DND-41 (cell line): ENCODE data around the gene ERVMER34-1.

Experiments used
- ATAC-seq: fragments of 200-7000 bp; cut with Tn5 transposase; 3 replicates; pipeline ENCODE4 v1.9.1; 2021; ENCODE audit warnings: low read depth; ENCODE audit not compliant: insufficient read depth
- DNase-seq: peaks from one replicate; pipeline ENCODE4 v3.0.0-alpha.2; 2020
- H2AFZ ChIP-seq: 2 replicates; pipeline ENCODE4 v1.6.0; 2012; ENCODE audit warnings: low read depth, low read length
- H3K27ac ChIP-seq: 2 replicates; pipeline ENCODE4 v1.5.1; 2012; ENCODE audit warnings: low read length, inconsistent platforms
- H3K27me3 ChIP-seq: fragments of 200-600 bp; sonication (generic); 2 replicates; pipeline ENCODE4 v1.6.0; 2012; ENCODE audit warnings: low read length, mild to moderate bottlenecking, inconsistent platforms; ENCODE audit not compliant: insufficient read depth, poor library complexity
- H3K36me3 ChIP-seq: 2 replicates; pipeline ENCODE4 v1.5.1; 2012; ENCODE audit warnings: low read length, inconsistent platforms; ENCODE audit not compliant: insufficient read depth
- H3K4me1 ChIP-seq: 2 replicates; pipeline ENCODE4 v1.5.1; 2012; ENCODE audit warnings: mild to moderate bottlenecking, low read length; ENCODE audit not compliant: insufficient read depth
- H3K4me2 ChIP-seq: 2 replicates; pipeline ENCODE4 v1.6.0; 2012; ENCODE audit warnings: mild to moderate bottlenecking, moderate library complexity, low read length, inconsistent platforms; ENCODE audit not compliant: insufficient read depth
- H3K4me3 ChIP-seq, 2 experiments: fragments of 200-600 bp in 1 of 2; shearing (Covaris generic) in 1 of 2; 2 replicates each; pipeline ENCODE4 v1.5.1; 2012 to 2016; ENCODE audit warnings: inconsistent platforms in 2 of 2, low read length in 2 of 2, mild to moderate bottlenecking in 2 of 2, low read depth in 1 of 2, moderate library complexity in 1 of 2
- H3K79me2 ChIP-seq: 2 replicates; pipeline ENCODE4 v1.6.0; 2012; ENCODE audit warnings: low read length, inconsistent platforms; ENCODE audit not compliant: insufficient read depth
- H3K9ac ChIP-seq: 2 replicates; pipeline ENCODE4 v1.6.0; 2012; ENCODE audit warnings: low read depth, mild to moderate bottlenecking, inconsistent platforms, low read length, moderate library complexity
- H3K9me3 ChIP-seq: 2 replicates; pipeline ENCODE4 v1.5.1; 2012; ENCODE audit warnings: low read length, moderate library complexity, mild to moderate bottlenecking, inconsistent platforms; ENCODE audit not compliant: insufficient read depth, severe bottlenecking
- H4K20me1 ChIP-seq: 2 replicates; pipeline ENCODE4 v1.6.0; 2012; ENCODE audit warnings: low read length; ENCODE audit not compliant: insufficient read depth
- EZH2 ChIP-seq: IDR thresholded peaks from 3 replicates; pipeline ENCODE4 v1.6.1; 2012; ENCODE audit warnings: borderline replicate concordance, low read depth, mild to moderate bottlenecking, moderate library complexity, low read length, inconsistent platforms; ENCODE audit not compliant: severe bottlenecking
- TF ChIP-seq, protein P1 (sequence below): IDR thresholded peaks from 2 replicates; pipeline ENCODE4 v1.5.1; 2012; ENCODE audit warnings: borderline replicate concordance, low read length, moderate library complexity, mild to moderate bottlenecking; ENCODE audit not compliant: poor library complexity, severe bottlenecking; ENCODE audit errors: extremely low read depth

Gene ERVMER34-1

DNA sequence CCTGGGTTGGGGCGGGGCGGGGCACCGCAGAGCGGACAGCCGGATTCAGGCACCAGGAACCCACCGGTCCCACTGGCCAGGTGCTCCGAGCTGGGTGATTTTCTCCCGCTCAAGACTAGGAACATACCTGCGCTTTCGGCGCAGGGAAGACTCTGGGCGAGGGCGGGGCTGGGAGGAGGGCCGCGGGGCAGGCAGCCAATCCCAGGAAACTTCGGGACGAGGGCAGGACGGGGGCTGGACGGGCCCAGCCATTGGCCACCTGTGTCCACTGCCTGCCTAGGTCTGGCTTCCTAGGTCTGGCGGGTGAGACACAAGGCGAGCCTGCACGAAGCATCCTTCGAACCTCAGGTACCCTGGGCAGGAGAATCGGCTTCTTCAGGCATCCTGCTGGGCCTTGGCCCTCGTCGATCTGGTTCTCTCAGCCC, 274 bp upstream of the ERVMER34-1 start:
- no peak overlapping the region for H3K27ac ChIP-seq
- no peaks in the 10 kb centered on the region for H3K36me3 ChIP-seq
- no peaks in the 10 kb centered on the region for H3K27me3 ChIP-seq
- no peak overlapping the region for H3K4me2 ChIP-seq
- no peaks in the 10 kb centered on the region for H4K20me1 ChIP-seq
- no peaks in the 10 kb centered on the region for H3K4me1 ChIP-seq
- ATAC-seq (no peak), DNase-seq (no peak)
- no peaks in the 10 kb centered on the region for H3K9me3 ChIP-seq
- H2AFZ ChIP-seq: no peak overlapping the region
- TF ChIP-seq, protein P1, sequence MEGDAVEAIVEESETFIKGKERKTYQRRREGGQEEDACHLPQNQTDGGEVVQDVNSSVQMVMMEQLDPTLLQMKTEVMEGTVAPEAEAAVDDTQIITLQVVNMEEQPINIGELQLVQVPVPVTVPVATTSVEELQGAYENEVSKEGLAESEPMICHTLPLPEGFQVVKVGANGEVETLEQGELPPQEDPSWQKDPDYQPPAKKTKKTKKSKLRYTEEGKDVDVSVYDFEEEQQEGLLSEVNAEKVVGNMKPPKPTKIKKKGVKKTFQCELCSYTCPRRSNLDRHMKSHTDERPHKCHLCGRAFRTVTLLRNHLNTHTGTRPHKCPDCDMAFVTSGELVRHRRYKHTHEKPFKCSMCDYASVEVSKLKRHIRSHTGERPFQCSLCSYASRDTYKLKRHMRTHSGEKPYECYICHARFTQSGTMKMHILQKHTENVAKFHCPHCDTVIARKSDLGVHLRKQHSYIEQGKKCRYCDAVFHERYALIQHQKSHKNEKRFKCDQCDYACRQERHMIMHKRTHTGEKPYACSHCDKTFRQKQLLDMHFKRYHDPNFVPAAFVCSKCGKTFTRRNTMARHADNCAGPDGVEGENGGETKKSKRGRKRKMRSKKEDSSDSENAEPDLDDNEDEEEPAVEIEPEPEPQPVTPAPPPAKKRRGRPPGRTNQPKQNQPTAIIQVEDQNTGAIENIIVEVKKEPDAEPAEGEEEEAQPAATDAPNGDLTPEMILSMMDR: no peak
- TF ChIP-seq EZH2: no peak
- no peaks in the 10 kb centered on the region for H3K79me2 ChIP-seq
- H3K4me3 ChIP-seq: no peak overlapping the region
- no peak overlapping the region for H3K9ac ChIP-seq

DNA sequence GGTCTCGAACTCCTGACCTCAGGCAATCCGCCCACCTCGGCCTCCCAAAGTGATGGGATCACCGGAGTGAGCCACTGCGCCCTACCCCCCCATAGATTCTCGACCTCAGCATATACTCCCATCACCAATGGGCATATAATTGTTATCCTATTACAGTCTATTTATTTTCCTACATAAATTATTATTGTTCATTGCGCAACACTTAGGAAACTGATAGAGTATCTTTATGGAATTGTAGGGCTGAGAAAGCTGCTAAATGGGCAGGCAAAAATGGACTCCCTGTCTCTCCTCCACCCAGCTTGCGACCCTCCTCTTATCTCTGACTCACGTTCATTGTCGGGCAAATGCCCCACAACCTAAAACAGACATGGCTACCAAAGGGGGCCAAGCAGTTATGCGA, 1.0 kb downstream of the ERVMER34-1 start:
- H3K27ac ChIP-seq: no peak overlapping the region
- TF ChIP-seq, protein P1: no peak
- no peak for TF ChIP-seq EZH2
- no peak overlapping the region for H3K4me3 ChIP-seq
- no peaks in the 10 kb centered on the region for H3K36me3 ChIP-seq
- ATAC-seq (no peak), DNase-seq (no peak)
- no peak overlapping the region for H3K9ac ChIP-seq
- H2AFZ ChIP-seq: no peak overlapping the region
- H3K4me2 ChIP-seq: no peak overlapping the region
- no peaks in the 10 kb centered on the region for H3K9me3 ChIP-seq
- H4K20me1 ChIP-seq: no peaks in the 10 kb centered on the region
- no peaks in the 10 kb centered on the region for H3K27me3 ChIP-seq
- H3K79me2 ChIP-seq: no peaks in the 10 kb centered on the region
- H3K4me1 ChIP-seq: no peaks in the 10 kb centered on the region

DNA sequence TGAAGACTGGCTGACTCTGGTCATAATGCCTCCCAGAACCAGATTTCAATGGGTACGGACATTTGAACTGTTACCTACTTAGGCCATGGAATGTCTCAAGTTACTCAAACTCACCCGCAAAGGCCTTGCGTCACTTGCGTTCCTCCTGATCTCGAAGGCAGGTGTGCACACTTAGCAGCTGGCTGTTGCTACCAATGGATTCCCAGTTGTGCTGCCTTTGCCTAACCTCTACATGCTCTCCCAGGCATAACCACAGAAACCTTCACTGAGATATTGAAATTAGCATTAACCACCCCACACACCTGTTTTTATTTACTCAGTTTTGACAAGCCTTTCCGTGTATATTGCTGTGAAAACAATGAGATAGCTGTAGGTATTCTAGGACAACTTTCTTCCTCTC, 2.8 kb downstream of the ERVMER34-1 start:
- Histone ChIP-seq H3K27ac (no peak overlapping the region), H3K79me2 (no peaks in the 10 kb centered on the region), H3K4me2 (no peak overlapping the region), H3K9me3 (no peaks in the 10 kb centered on the region), H3K4me3 (no peak overlapping the region), H4K20me1 (no peaks in the 10 kb centered on the region), H3K36me3 (no peaks in the 10 kb centered on the region), H3K9ac (no peak overlapping the region), H3K27me3 (no peaks in the 10 kb centered on the region), H2AFZ (no peak overlapping the region), H3K4me1 (no peaks in the 10 kb centered on the region)
- TF ChIP-seq, protein P1: no peak
- TF ChIP-seq EZH2: no peak
- DNase-seq (no peak), ATAC-seq (no peak)

DNA sequence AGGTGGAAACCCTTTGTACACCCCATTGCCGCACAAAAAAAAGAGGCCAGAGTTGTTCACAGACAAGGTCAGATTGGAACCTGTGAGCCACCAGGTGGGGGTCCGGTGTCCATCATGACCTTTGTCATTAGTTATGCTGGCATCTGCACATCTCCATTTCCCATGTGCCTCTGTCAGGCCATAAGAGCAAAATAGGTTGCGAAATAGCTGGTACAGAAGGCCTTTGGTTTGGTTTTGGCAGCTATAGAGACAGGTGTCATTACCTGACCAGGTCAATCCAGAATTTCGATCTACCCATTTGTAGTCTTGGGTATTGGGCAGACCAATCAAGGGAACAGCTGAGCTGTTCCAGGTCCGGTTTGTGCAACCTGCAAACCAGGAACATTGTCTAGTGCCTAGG, 6.6 kb downstream of the ERVMER34-1 start:
- DNase-seq: no peak
- Histone ChIP-seq H3K79me2 (no peaks in the 10 kb centered on the region), H3K4me1 (no peaks in the 10 kb centered on the region), H3K4me3 (no peak overlapping the region), H3K9me3 (no peaks in the 10 kb centered on the region), H3K36me3 (no peaks in the 10 kb centered on the region), H3K9ac (no peak overlapping the region), H3K4me2 (no peak overlapping the region), H3K27me3 (no peaks in the 10 kb centered on the region), H4K20me1 (no peaks in the 10 kb centered on the region), H3K27ac (no peak overlapping the region), H2AFZ (no peak overlapping the region)
- TF ChIP-seq, protein P1: no peak
- TF ChIP-seq EZH2: no peak
- ATAC-seq: no peak
